IMR-90 (cell line): ENCODE data around the gene SFXN2. TPM values are rescaled to one million over a fixed set of nuclear protein-coding genes. Genes with fewer than 3 reads are reported as not detected.

Source experiments
- ATAC-seq: fragments of 200-7000 bp; cut with Tn5 transposase; 2 replicates; pipeline ENCODE4 v1.9.1; 2020; ENCODE audit warnings: low read depth, mild to moderate bottlenecking, moderate library complexity
- BruUV-seq: library from RNA; stranded (reverse); fragments of 400-500 nt; replicated peaks from 2 replicates; lab custom pipeline; 2021; lab: Mats Ljungman, UMichigan
- CTCF ChIA-PET: fragments of 300-600 bp; formaldehyde crosslinking; extraction: SDS; loops from one replicate; lab custom pipeline; 2021; ENCODE audit warnings: antibody characterized with exemption; lab: Yijun Ruan, JAX
- POLR2A ChIA-PET: fragments of 300-600 bp; sonication (Branson Sonifier 250); formaldehyde crosslinking; loops from one replicate; lab custom pipeline; 2022; ENCODE audit warnings: antibody characterized with exemption; ENCODE audit not compliant: unreplicated experiment; lab: Charles Lee
- DNase-seq: peaks from one replicate; pipeline ENCODE4 v3.0.0; 2013
- H2AFZ ChIP-seq: replicated peaks from 2 replicates; pipeline ENCODE3; 2013; ENCODE audit warnings: low read length, mild to moderate bottlenecking; ENCODE audit not compliant: poor library complexity
- H2AK5ac ChIP-seq: 2 replicates; pipeline ENCODE4 v1.6.1; 2013; ENCODE audit warnings: low read depth, low read length, inconsistent platforms
- H2AK9ac ChIP-seq: replicated peaks from 2 replicates; pipeline ENCODE3; 2013; ENCODE audit warnings: mild to moderate bottlenecking, low read depth, low read length, moderate library complexity; ENCODE audit not compliant: poor library complexity
- H2BK120ac ChIP-seq: 2 replicates; pipeline ENCODE4 v1.6.1; 2013; ENCODE audit warnings: low read depth, low read length, inconsistent platforms
- H2BK15ac ChIP-seq: 3 replicates; pipeline ENCODE4 v1.6.1; 2013; ENCODE audit warnings: low read depth, low read length, inconsistent platforms
- H2BK20ac ChIP-seq: 2 replicates; pipeline ENCODE4 v1.6.1; 2013; ENCODE audit warnings: low read depth, mild to moderate bottlenecking, inconsistent platforms, low read length, moderate library complexity
- H2BK5ac ChIP-seq: 2 replicates; pipeline ENCODE4 v1.6.1; 2013; ENCODE audit warnings: mild to moderate bottlenecking, low read depth, low read length, inconsistent platforms; ENCODE audit not compliant: poor library complexity, severe bottlenecking
- H3K14ac ChIP-seq: replicated peaks from 2 replicates; pipeline ENCODE4 v1.6.1; 2013; ENCODE audit warnings: low read depth, low read length, inconsistent platforms
- H3K18ac ChIP-seq: 2 replicates; pipeline ENCODE4 v1.6.1; 2013; ENCODE audit warnings: low read depth, low read length, control low read depth
- H3K23ac ChIP-seq: 2 replicates; pipeline ENCODE4 v1.6.1; 2013; ENCODE audit warnings: low read depth, low read length, inconsistent platforms
- H3K27ac ChIP-seq: 2 replicates; pipeline ENCODE4 v1.5.1; 2013; ENCODE audit warnings: mild to moderate bottlenecking, control low read depth, low read length; ENCODE audit not compliant: insufficient read depth
- H3K27me3 ChIP-seq: 2 replicates; pipeline ENCODE4 v1.6.1; 2013; ENCODE audit warnings: low read length; ENCODE audit not compliant: control insufficient read depth, insufficient read depth
- H3K36me3 ChIP-seq: 2 replicates; pipeline ENCODE4 v1.6.1; 2013; ENCODE audit warnings: low read length, mixed read lengths; ENCODE audit not compliant: control insufficient read depth, insufficient read depth
- H3K4ac ChIP-seq: 2 replicates; pipeline ENCODE4 v1.6.1; 2013; ENCODE audit warnings: low read depth, low read length, inconsistent platforms
- H3K4me1 ChIP-seq: 2 replicates; pipeline ENCODE4 v1.6.1; 2013; ENCODE audit warnings: low read length, mixed read lengths; ENCODE audit not compliant: control insufficient read depth, insufficient read depth
- H3K4me2 ChIP-seq: 2 replicates; pipeline ENCODE4 v1.6.1; 2013; ENCODE audit warnings: low read depth, mild to moderate bottlenecking, control low read depth, low read length, moderate library complexity
- H3K4me3 ChIP-seq: 2 replicates; pipeline ENCODE4 v1.5.1; 2013; ENCODE audit warnings: low read depth, mild to moderate bottlenecking, control low read depth, low read length, moderate library complexity; ENCODE audit not compliant: insufficient read depth
- H3K56ac ChIP-seq: 2 replicates; pipeline ENCODE4 v1.6.1; 2013; ENCODE audit warnings: low read length, inconsistent platforms; ENCODE audit not compliant: insufficient read depth; ENCODE audit errors: extremely low read depth
- H3K79me1 ChIP-seq, 2 experiments: 2 replicates each; pipeline ENCODE4 v1.6.1; 2013; ENCODE audit warnings: low read length in 2 of 2, inconsistent platforms in 1 of 2, low read depth in 1 of 2
- H3K9ac ChIP-seq: 2 replicates; pipeline ENCODE4 v1.6.1; 2013; ENCODE audit warnings: low read depth, low read length, control low read depth
- H3K9me1 ChIP-seq: 2 replicates; pipeline ENCODE4 v1.6.1; 2013; ENCODE audit warnings: low read length, inconsistent platforms; ENCODE audit not compliant: insufficient read depth
- H3K9me3 ChIP-seq: 2 replicates; pipeline ENCODE4 v1.6.1; 2013; ENCODE audit warnings: low read length; ENCODE audit not compliant: control insufficient read depth, insufficient read depth
- H4K20me1 ChIP-seq: 2 replicates; pipeline ENCODE4 v1.6.1; 2013; ENCODE audit warnings: low read length, inconsistent platforms; ENCODE audit not compliant: insufficient read depth
- H4K5ac ChIP-seq: 2 replicates; pipeline ENCODE4 v1.6.1; 2013; ENCODE audit warnings: mild to moderate bottlenecking, low read depth, low read length, control low read depth
- H4K8ac ChIP-seq, 2 experiments: 2 replicates each; pipeline ENCODE4 v1.6.1; 2013; ENCODE audit warnings: low read depth in 2 of 2, low read length in 2 of 2, control low read depth in 1 of 2, inconsistent platforms in 1 of 2
- H4K91ac ChIP-seq: 2 replicates; pipeline ENCODE4 v1.6.1; 2013; ENCODE audit warnings: low read depth, low read length, inconsistent platforms; ENCODE audit not compliant: insufficient read depth
- CEBPB ChIP-seq: IDR thresholded peaks from 2 replicates; pipeline ENCODE4 v1.6.1; 2012; ENCODE audit warnings: low read depth, low read length, improper control_type of control experiment
- MAFK ChIP-seq: IDR thresholded peaks from 2 replicates; pipeline ENCODE4 v1.6.1; 2012; ENCODE audit warnings: low read depth, low read length, improper control_type of control experiment
- RAD21 ChIP-seq: IDR thresholded peaks from 2 replicates; pipeline ENCODE4 v1.6.1; 2012; ENCODE audit warnings: low read length, improper control_type of control experiment
- RCOR1 ChIP-seq: IDR thresholded peaks from 2 replicates; pipeline ENCODE4 v1.6.1; 2012; ENCODE audit warnings: mild to moderate bottlenecking, low read length, improper control_type of control experiment; ENCODE audit not compliant: insufficient replicate concordance
- RFX5 ChIP-seq: IDR thresholded peaks from 2 replicates; pipeline ENCODE4 v1.8.0; 2012; ENCODE audit warnings: low read depth, mild to moderate bottlenecking, low read length, moderate library complexity
- WGBS, 2 experiments: methylation state at CpG; one replicate each; pipeline versions ENCODE4 v1.1.5 to v1.1.7; 2013; ENCODE audit warnings: missing lambda C conversion rate in 2 of 2; ENCODE audit not compliant: insufficient read length in 1 of 2; ENCODE audit errors: extremely low coverage in 2 of 2; 5-methylcytosine and 5-hydroxymethylcytosine counted together
- dilution Hi-C: fragments of 300-500 bp; cut with HindIII; formaldehyde crosslinking; loops from one replicate; pipeline ENCODE4 v1.14.3; 2018; ENCODE audit warnings: low sequenced_read_pairs; ENCODE audit not compliant: unreplicated experiment
- in situ Hi-C: fragments of 300-500 bp; cut with MboI; formaldehyde crosslinking; loops from 3 replicates; pipeline ENCODE4 v1.14.3; 2019; ENCODE audit warnings: low sequenced_read_pairs, inconsistent platforms, mixed read lengths
- intact Hi-C: fragments of 100-400 bp; cut with micrococcal nuclease; formaldehyde crosslinking; loops from 2 replicates; pipeline ENCODE4 v1.10.0; 2022
- polyA plus RNA-seq, 3 experiments: library from polyadenylated mRNA; depleted of rRNA; stranded (reverse); fragments of >200 nt; gene quantifications; 2 replicates each; pipeline ENCODE4 v1.2.3, GENCODE V29; 2012; ENCODE audit warnings: low replicate concordance in 1 of 3
- total RNA-seq: library from RNA; depleted of rRNA; stranded (reverse); fragments of >200 nt; gene quantifications from 2 replicates; pipeline ENCODE4 v1.2.3, GENCODE V29; 2012
- TF ChIP-seq, protein P1 (sequence below): fragments of 150-350 bp; IDR thresholded peaks from 2 replicates; pipeline ENCODE4 v1.6.1; 2016; ENCODE audit warnings: low read depth, mild to moderate bottlenecking, low read length, moderate library complexity, borderline replicate concordance

Gene SFXN2
- total and polyA plus RNA-seq, 2 of the 4 experiments (the other 2 are of a cell fraction): 6.9 to 11.7 TPM

DNA sequence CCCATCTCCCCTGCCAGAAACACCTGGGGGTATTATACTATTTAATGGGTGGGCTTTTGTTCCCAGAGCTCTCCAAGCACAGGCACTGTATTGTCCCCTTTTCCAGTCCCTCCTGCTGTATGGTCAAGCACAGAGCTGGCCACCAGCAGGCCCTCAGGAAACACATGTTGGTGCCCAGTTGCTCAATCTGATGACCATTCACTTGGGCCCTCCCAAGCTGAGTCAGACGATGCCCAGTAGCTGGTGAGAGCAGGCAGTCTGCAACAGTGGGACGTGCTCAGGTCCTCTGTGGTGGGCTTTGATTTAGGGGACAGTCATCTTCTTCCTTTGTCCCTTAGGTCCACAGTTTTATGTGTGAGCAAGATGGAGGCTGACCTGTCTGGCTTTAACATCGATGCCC, 11.8 kb downstream of the SFXN2 start:
- ChIA-PET CTCF (interaction anchor here (0.5 to 2.8 kb wide), 2 partner anchors 175 to 178 kb away, joined by 3 to 10 read pairs; no protein-coding TSS in a partner anchor), POLR2A (no interaction called here)
- no CpG with 5 or more reads among the region's 3 CpGs for WGBS, 2 experiments
- no TSS peak for BruUV-seq
- Histone ChIP-seq H4K5ac (no peak overlapping the region), H4K91ac (no peak overlapping the region), H3K4me1 (peaks cover 2% of the 10 kb centered on the region; the same call in 1 of the 2 replicates), H3K27ac (no peak overlapping the region), H4K8ac (0 out of 4 replicates have a peak overlapping the region, but pooled peaks of 1 of the 2 experiments have one; percentile 4), H2AFZ (no peak overlapping the region), H2BK120ac (no peak overlapping the region), H4K20me1 (peaks cover 3% of the 10 kb centered on the region), H2BK5ac (no peak overlapping the region), H3K4me2 (no peak overlapping the region), H3K4ac (no peak overlapping the region), H3K18ac (no peak overlapping the region), H2AK9ac (no peak overlapping the region), H3K14ac (no peak overlapping the region), H3K9me3 (no peaks in the 10 kb centered on the region), H3K9me1 (peaks cover 6% of the 10 kb centered on the region; the same call in 1 of the 2 replicates), H3K4me3 (no peak overlapping the region), H3K9ac (no peak overlapping the region), H3K27me3 (no peaks in the 10 kb centered on the region), H3K56ac (no peak overlapping the region), H3K23ac (no peak overlapping the region), H2AK5ac (no peak overlapping the region), H3K36me3 (peaks cover 5% of the 10 kb centered on the region), H2BK20ac (no peak overlapping the region), H2BK15ac (no peak overlapping the region), H3K79me1 (peaks cover 4 to 9% of the 10 kb centered on the region in 2 experiments; a peak in 2 of 4 replicates)
- DNase-seq: no peak
- ATAC-seq: no peak
- TF ChIP-seq RCOR1 (no peak), CEBPB (peak; percentile 80), RFX5 (no peak), MAFK (no peak), RAD21 (no peak)
- TF ChIP-seq, protein P1, sequence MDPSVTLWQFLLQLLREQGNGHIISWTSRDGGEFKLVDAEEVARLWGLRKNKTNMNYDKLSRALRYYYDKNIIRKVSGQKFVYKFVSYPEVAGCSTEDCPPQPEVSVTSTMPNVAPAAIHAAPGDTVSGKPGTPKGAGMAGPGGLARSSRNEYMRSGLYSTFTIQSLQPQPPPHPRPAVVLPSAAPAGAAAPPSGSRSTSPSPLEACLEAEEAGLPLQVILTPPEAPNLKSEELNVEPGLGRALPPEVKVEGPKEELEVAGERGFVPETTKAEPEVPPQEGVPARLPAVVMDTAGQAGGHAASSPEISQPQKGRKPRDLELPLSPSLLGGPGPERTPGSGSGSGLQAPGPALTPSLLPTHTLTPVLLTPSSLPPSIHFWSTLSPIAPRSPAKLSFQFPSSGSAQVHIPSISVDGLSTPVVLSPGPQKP: no peak
- dilution Hi-C loops (no loop called here), intact Hi-C loops (loop anchor here (10.0 kb wide), 1 partner anchor 519 kb away; the partner anchor contains the start of gene RPEL1), in situ Hi-C loops (loop anchor here (5.0 kb wide), 1 partner anchor 176 kb away; no protein-coding TSS in a partner anchor)
